ENCODE data around the gene HOXA9.

HOXA9 gene

GRCh38 chr7:27134392-27134791 lies 30.9 kb downstream of the HOXA9 start:
- H3K9ac ChIP-seq (ENCODE audit: low read length), result no peak overlapping the region
- H3K4me3 ChIP-seq (ENCODE audit: low read length), result no peak overlapping the region
- TF ChIP-seq CTCF (IDR thresholded peaks at IDR 0.05; ENCODE audit: low read length) (no peak), EZH2 (optimal IDR thresholded peaks at IDR 0.05; ENCODE audit: low read depth, low read length) (no peak), EZH2phosphoT487 (IDR thresholded peaks at IDR 0.05; ENCODE audit: low read length) (no peak)
- H3K27ac ChIP-seq (ENCODE audit: low read length), result no peak overlapping the region
- no peak overlapping the region for H2AFZ ChIP-seq (ENCODE audit: low read length)
- H3K36me3 ChIP-seq (replicated peaks; ENCODE audit: insufficient read depth, low read length), result no peaks in the 10 kb centered on the region
- no peaks in the 10 kb centered on the region for H3K79me2 ChIP-seq (ENCODE audit: low read length)
- no peaks in the 10 kb centered on the region for H3K9me2 ChIP-seq (replicated peaks; ENCODE audit: insufficient read depth, low read length)
- DNase-seq, result no peak
- H4K20me1 ChIP-seq (ENCODE audit: insufficient read depth, low read length), result no peaks in the 10 kb centered on the region
- H3K4me2 ChIP-seq (ENCODE audit: low read depth, low read length), result no peak overlapping the region
- H3K9me3 ChIP-seq (replicated peaks; ENCODE audit: insufficient read depth, low read length), result no peaks in the 10 kb centered on the region
- H3K4me1 ChIP-seq (ENCODE audit: low read length), result no peaks in the 10 kb centered on the region
- H3F3A ChIP-seq (ENCODE audit: insufficient read depth, low read length), result no peaks in the 10 kb centered on the region
- H3K27me3 ChIP-seq (replicated peaks; ENCODE audit: insufficient read depth, low read length), result peaks cover 3% of the 10 kb centered on the region; the same call in 1 of the 2 replicates

DNA sequence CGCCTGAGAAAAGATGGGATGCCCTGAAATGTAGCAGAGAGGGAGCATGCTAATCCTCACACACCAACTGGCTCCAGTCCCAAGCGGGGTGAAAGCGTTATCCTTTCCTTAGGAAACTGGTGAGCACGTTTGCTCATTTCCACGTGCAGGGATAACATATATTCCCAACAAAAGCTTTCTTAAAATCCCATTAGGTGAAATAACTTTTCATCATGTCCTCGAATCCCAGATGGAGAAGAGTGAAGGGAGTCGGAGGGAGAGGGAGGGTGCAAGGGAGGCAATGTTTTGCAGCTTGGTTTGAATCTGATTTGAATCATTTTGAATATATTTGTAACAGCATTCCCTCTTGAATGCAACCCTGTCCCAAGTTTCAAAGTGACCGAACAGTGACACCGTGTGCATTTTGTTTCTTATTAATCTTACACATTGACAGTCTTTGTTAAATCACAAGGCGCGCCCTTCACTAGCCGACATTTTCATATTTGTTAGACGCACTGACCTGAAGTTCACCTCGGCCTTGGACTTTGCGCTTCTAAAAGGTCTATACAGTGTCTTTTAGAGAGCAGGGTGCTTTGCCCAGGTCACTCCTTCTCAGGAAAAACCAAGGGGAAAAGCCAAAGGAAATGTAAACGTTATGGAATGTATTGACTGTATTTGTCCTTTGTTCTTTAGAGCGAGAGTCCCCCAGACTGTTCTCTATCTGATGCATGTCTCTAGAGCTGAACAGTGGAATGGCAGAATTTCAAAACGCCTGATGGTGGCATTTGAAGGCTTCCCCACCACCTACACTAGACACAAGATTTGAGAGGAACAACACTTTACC lies 31.7 kb downstream of the HOXA9 start:
- no peak overlapping the region for H2AFZ ChIP-seq (ENCODE audit: low read length)
- no peak for DNase-seq
- no peak overlapping the region for H3K4me3 ChIP-seq (ENCODE audit: low read length)
- no peak overlapping the region for H3K9ac ChIP-seq (ENCODE audit: low read length)
- H3K27ac ChIP-seq (ENCODE audit: low read length), result no peak overlapping the region
- H3K36me3 ChIP-seq (replicated peaks; ENCODE audit: insufficient read depth, low read length), result no peaks in the 10 kb centered on the region
- TF ChIP-seq EZH2 (optimal IDR thresholded peaks at IDR 0.05; ENCODE audit: low read depth, low read length) (no peak), EZH2phosphoT487 (IDR thresholded peaks at IDR 0.05; ENCODE audit: low read length) (no peak)
- peaks cover 3% of the 10 kb centered on the region; the same call in 1 of the 2 replicates for H3K27me3 ChIP-seq (replicated peaks; ENCODE audit: insufficient read depth, low read length)
- H3K79me2 ChIP-seq (ENCODE audit: low read length), result no peaks in the 10 kb centered on the region
- no peak overlapping the region for H3K4me2 ChIP-seq (ENCODE audit: low read depth, low read length)
- H3K9me2 ChIP-seq (replicated peaks; ENCODE audit: insufficient read depth, low read length), result no peaks in the 10 kb centered on the region
- no peaks in the 10 kb centered on the region for H3K4me1 ChIP-seq (ENCODE audit: low read length)
- H3K9me3 ChIP-seq (replicated peaks; ENCODE audit: insufficient read depth, low read length), result no peaks in the 10 kb centered on the region
- H3F3A ChIP-seq (ENCODE audit: insufficient read depth, low read length), result no peaks in the 10 kb centered on the region
- no peaks in the 10 kb centered on the region for H4K20me1 ChIP-seq (ENCODE audit: insufficient read depth, low read length)

GRCh38 chr7:27132978-27133377 lies 32.4 kb downstream of the HOXA9 start:
- H3K79me2 ChIP-seq (ENCODE audit: low read length), result no peaks in the 10 kb centered on the region
- H3K9me2 ChIP-seq (replicated peaks; ENCODE audit: insufficient read depth, low read length), result no peaks in the 10 kb centered on the region
- peaks cover 3% of the 10 kb centered on the region; the same call in 1 of the 2 replicates for H3K27me3 ChIP-seq (replicated peaks; ENCODE audit: insufficient read depth, low read length)
- H3K4me2 ChIP-seq (ENCODE audit: low read depth, low read length), result no peak overlapping the region
- H3K36me3 ChIP-seq (replicated peaks; ENCODE audit: insufficient read depth, low read length), result no peaks in the 10 kb centered on the region
- H3K9me3 ChIP-seq (replicated peaks; ENCODE audit: insufficient read depth, low read length), result no peaks in the 10 kb centered on the region
- H2AFZ ChIP-seq (ENCODE audit: low read length), result no peak overlapping the region
- no peaks in the 10 kb centered on the region for H3F3A ChIP-seq (ENCODE audit: insufficient read depth, low read length)
- no peaks in the 10 kb centered on the region for H3K4me1 ChIP-seq (ENCODE audit: low read length)
- DNase-seq, result no peak
- H4K20me1 ChIP-seq (ENCODE audit: insufficient read depth, low read length), result no peaks in the 10 kb centered on the region
- no peak overlapping the region for H3K9ac ChIP-seq (ENCODE audit: low read length)
- no peak overlapping the region for H3K27ac ChIP-seq (ENCODE audit: low read length)
- no peak overlapping the region for H3K4me3 ChIP-seq (ENCODE audit: low read length)
- no peak for TF ChIP-seq EZH2 (optimal IDR thresholded peaks at IDR 0.05; ENCODE audit: low read depth, low read length)
- TF ChIP-seq CTCF (IDR thresholded peaks at IDR 0.05; ENCODE audit: low read length), result no peak
- no peak for TF ChIP-seq EZH2phosphoT487 (IDR thresholded peaks at IDR 0.05; ENCODE audit: low read length)

DNA sequence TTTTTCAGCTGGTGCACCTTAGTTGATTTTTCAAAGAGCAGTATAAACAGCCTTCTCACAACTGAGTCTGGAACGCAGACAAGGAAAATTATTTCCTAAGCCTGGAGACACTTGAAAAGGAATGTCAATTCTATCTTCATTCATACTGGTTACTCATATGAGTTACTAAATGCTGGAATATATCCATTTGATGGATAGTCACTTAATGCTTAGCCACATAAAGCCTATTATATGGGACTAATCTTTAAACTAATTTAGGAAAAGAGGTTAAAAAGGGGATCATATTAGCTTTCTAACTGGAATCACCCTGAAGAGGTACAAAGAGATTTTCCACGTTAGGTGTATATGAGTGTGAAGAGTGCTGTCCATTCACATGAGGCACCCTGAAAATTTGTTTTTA lies 33.1 kb downstream of the HOXA9 start:
- no peaks in the 10 kb centered on the region for H3K9me3 ChIP-seq (replicated peaks; ENCODE audit: insufficient read depth, low read length)
- H3K4me2 ChIP-seq (ENCODE audit: low read depth, low read length), result no peak overlapping the region
- H3K27ac ChIP-seq (ENCODE audit: low read length), result no peak overlapping the region
- TF ChIP-seq EZH2 (optimal IDR thresholded peaks at IDR 0.05; ENCODE audit: low read depth, low read length) (no peak), CTCF (IDR thresholded peaks at IDR 0.05; ENCODE audit: low read length) (no peak), EZH2phosphoT487 (IDR thresholded peaks at IDR 0.05; ENCODE audit: low read length) (no peak)
- DNase-seq, result no peak
- no peak overlapping the region for H2AFZ ChIP-seq (ENCODE audit: low read length)
- H3K79me2 ChIP-seq (ENCODE audit: low read length), result no peaks in the 10 kb centered on the region
- no peaks in the 10 kb centered on the region for H3K9me2 ChIP-seq (replicated peaks; ENCODE audit: insufficient read depth, low read length)
- peaks cover 3% of the 10 kb centered on the region; the same call in 1 of the 2 replicates for H3K27me3 ChIP-seq (replicated peaks; ENCODE audit: insufficient read depth, low read length)
- H3K4me3 ChIP-seq (ENCODE audit: low read length), result no peak overlapping the region
- no peaks in the 10 kb centered on the region for H3F3A ChIP-seq (ENCODE audit: insufficient read depth, low read length)
- no peak overlapping the region for H3K9ac ChIP-seq (ENCODE audit: low read length)
- no peaks in the 10 kb centered on the region for H3K4me1 ChIP-seq (ENCODE audit: low read length)
- no peaks in the 10 kb centered on the region for H3K36me3 ChIP-seq (replicated peaks; ENCODE audit: insufficient read depth, low read length)
- H4K20me1 ChIP-seq (ENCODE audit: insufficient read depth, low read length), result no peaks in the 10 kb centered on the region

All from MM.1S (cell line).